Smooth muscle cell (in vitro differentiated cells): ENCODE measurements around the gene RBKS. TPM values are rescaled to one million over a fixed set of nuclear protein-coding genes. Genes with fewer than 3 reads are reported as not detected.

Experiments used
- DNase-seq: peaks from one replicate; lab custom pipeline; 2025; ENCODE audit not compliant: unreplicated experiment; lab: John Stamatoyannopoulos, UW
- H2AFZ ChIP-seq: fragments of 200-600 bp; sonication (generic); 2 replicates; pipeline ENCODE4 v1.6.0; 2016; ENCODE audit warnings: antibody characterized with exemption, low read depth, mild to moderate bottlenecking
- H3F3A ChIP-seq: fragments of 200-600 bp; sonication (generic); 2 replicates; pipeline ENCODE4 v1.6.0; 2017; ENCODE audit warnings: antibody characterized with exemption, low read depth
- H3K27ac ChIP-seq: fragments of 200-600 bp; sonication (generic); 2 replicates; pipeline ENCODE4 v1.5.1; 2016; ENCODE audit warnings: low read depth, mild to moderate bottlenecking
- H3K27me3 ChIP-seq: fragments of 200-600 bp; sonication (generic); 2 replicates; pipeline ENCODE4 v1.6.1; 2016; ENCODE audit warnings: low read depth, mild to moderate bottlenecking
- H3K36me3 ChIP-seq: fragments of 200-600 bp; sonication (generic); 2 replicates; pipeline ENCODE4 v1.5.1; 2016; ENCODE audit warnings: low read depth
- H3K4me1 ChIP-seq: fragments of 200-600 bp; sonication (generic); 2 replicates; pipeline ENCODE4 v1.5.1; 2016; ENCODE audit warnings: low read depth
- H3K4me2 ChIP-seq: fragments of 200-600 bp; sonication (generic); 2 replicates; pipeline ENCODE4 v1.6.0; 2016; ENCODE audit warnings: mild to moderate bottlenecking
- H3K4me3 ChIP-seq: fragments of 200-600 bp; sonication (generic); 2 replicates; pipeline ENCODE4 v1.5.1; 2016; ENCODE audit warnings: mild to moderate bottlenecking
- H3K79me2 ChIP-seq: fragments of 200-600 bp; sonication (generic); 2 replicates; pipeline ENCODE4 v1.6.0; 2016; ENCODE audit warnings: low read depth, mild to moderate bottlenecking
- H3K9ac ChIP-seq: fragments of 200-600 bp; sonication (generic); 2 replicates; pipeline ENCODE4 v1.6.0; 2016; ENCODE audit warnings: low read depth
- H3K9me3 ChIP-seq: fragments of 200-600 bp; sonication (generic); replicated peaks from 2 replicates; pipeline ENCODE4 v1.5.1; 2016; ENCODE audit warnings: low read depth
- H4K20me1 ChIP-seq: fragments of 200-600 bp; sonication (generic); 2 replicates; pipeline ENCODE4 v1.6.0; 2016; ENCODE audit warnings: low read depth
- CTCF ChIP-seq: fragments of 200-600 bp; sonication (generic); IDR thresholded peaks from 2 replicates; pipeline ENCODE4 v1.5.1; 2017; ENCODE audit warnings: borderline replicate concordance, mild to moderate bottlenecking, antibody characterized with exemption; ENCODE audit not compliant: insufficient read depth, poor library complexity, severe bottlenecking
- WGBS: methylation state at CpG from one replicate; pipeline ENCODE4 v1.1.7; 2016; ENCODE audit warnings: low lambda C conversion rate; 5-methylcytosine and 5-hydroxymethylcytosine counted together
- polyA plus RNA-seq: library from polyadenylated mRNA; unstranded; fragments of >200 nt; fragmentation: Nextera tagmentation; extraction: Ambion mirVana; gene quantifications from 2 replicates; pipeline ENCODE4 v1.2.1, GENCODE V29; 2016
- total RNA-seq: library from RNA; depleted of rRNA; stranded (reverse); fragments of >200 nt; gene quantifications from 2 replicates; pipeline ENCODE4 v1.2.3, GENCODE V29; 2014

RBKS gene
- total and polyA plus RNA-seq, 2 experiments from 2014 or later: 1.0 to 3.3 TPM

- DNase-seq: no peak
- H3K36me3 ChIP-seq: no peaks in the 10 kb centered on the region
- TF ChIP-seq CTCF: no peak
- H3K9me3 ChIP-seq: no peaks in the 10 kb centered on the region
- no peak overlapping the region for H3K9ac ChIP-seq
- H3K79me2 ChIP-seq: no peaks in the 10 kb centered on the region
- no peaks in the 10 kb centered on the region for H3K4me1 ChIP-seq
- H2AFZ ChIP-seq: no peak overlapping the region
- H3K4me2 ChIP-seq: no peak overlapping the region
- no peak overlapping the region for H3K27ac ChIP-seq
- no peak overlapping the region for H3K4me3 ChIP-seq
- no peaks in the 10 kb centered on the region for H4K20me1 ChIP-seq
- H3F3A ChIP-seq: no peaks in the 10 kb centered on the region
- H3K27me3 ChIP-seq: no peaks in the 10 kb centered on the region
- WGBS: 93% methylated on average over 3 of the region's 3 CpGs
These were observed 33.8 kb downstream of the RBKS start for GRCh38 chr2:27856386-27856785.

- H4K20me1 ChIP-seq: no peaks in the 10 kb centered on the region
- no peaks in the 10 kb centered on the region for H3K4me1 ChIP-seq
- H3K4me3 ChIP-seq: no peak overlapping the region
- H3K4me2 ChIP-seq: no peak overlapping the region
- TF ChIP-seq CTCF: no peak
- no peaks in the 10 kb centered on the region for H3F3A ChIP-seq
- DNase-seq: no peak
- no peaks in the 10 kb centered on the region for H3K27me3 ChIP-seq
- no peaks in the 10 kb centered on the region for H3K9me3 ChIP-seq
- no peak overlapping the region for H3K9ac ChIP-seq
- no peaks in the 10 kb centered on the region for H3K36me3 ChIP-seq
- no peak overlapping the region for H3K27ac ChIP-seq
- no peak overlapping the region for H2AFZ ChIP-seq
- H3K79me2 ChIP-seq: no peaks in the 10 kb centered on the region
These were observed 34.7 kb downstream of the RBKS start for GRCh38 chr2:27855476-27855875.

GRCh38 chr2:27854229-27854862 lies 35.8 kb downstream of the RBKS start:
- H4K20me1 ChIP-seq: no peaks in the 10 kb centered on the region
- no peaks in the 10 kb centered on the region for H3K4me1 ChIP-seq
- H3K9me3 ChIP-seq: no peaks in the 10 kb centered on the region
- no peak for DNase-seq
- H3K79me2 ChIP-seq: no peaks in the 10 kb centered on the region
- no peaks in the 10 kb centered on the region for H3K36me3 ChIP-seq
- H3K27me3 ChIP-seq: no peaks in the 10 kb centered on the region
- no peak for TF ChIP-seq CTCF
- WGBS: 96% methylated on average over 3 of the region's 3 CpGs
- no peak overlapping the region for H3K27ac ChIP-seq
- no peak overlapping the region for H3K4me3 ChIP-seq
- no peak overlapping the region for H2AFZ ChIP-seq
- H3F3A ChIP-seq: no peaks in the 10 kb centered on the region
- no peak overlapping the region for H3K4me2 ChIP-seq
- H3K9ac ChIP-seq: no peak overlapping the region

- H3K4me1 ChIP-seq: no peaks in the 10 kb centered on the region
- no peak overlapping the region for H3K9ac ChIP-seq
- H3K9me3 ChIP-seq: no peaks in the 10 kb centered on the region
- no peaks in the 10 kb centered on the region for H3F3A ChIP-seq
- no peak for TF ChIP-seq CTCF
- H3K27me3 ChIP-seq: no peaks in the 10 kb centered on the region
- H3K79me2 ChIP-seq: no peaks in the 10 kb centered on the region
- no peak overlapping the region for H3K27ac ChIP-seq
- H2AFZ ChIP-seq: no peak overlapping the region
- no peak overlapping the region for H3K4me2 ChIP-seq
- H3K36me3 ChIP-seq: no peaks in the 10 kb centered on the region
- WGBS: 94% methylated on average over 1 of the region's 1 CpG
- no peak overlapping the region for H3K4me3 ChIP-seq
- no peak for DNase-seq
- no peaks in the 10 kb centered on the region for H4K20me1 ChIP-seq
These were observed 37.5 kb downstream of the RBKS start for GRCh38 chr2:27852691-27853090.
